VCaP (cell line): ENCODE measurements around the gene C22orf23.

ENCODE experiments used
- H3K27ac ChIP-seq: fragments of 450-650 bp; 2 replicates; pipeline ENCODE4 v1.5.1; 2017
- CTCF ChIP-seq: fragments of 450-650 bp; conservative IDR thresholded peaks from 2 replicates; pipeline ENCODE4 v1.5.1; 2017; ENCODE audit warnings: mild to moderate bottlenecking, moderate library complexity

The C22orf23 gene

GRCh38 chr22:37925767-37926166 lies 27.6 kb downstream of the C22orf23 start:
- H3K27ac ChIP-seq: no peak overlapping the region
- TF ChIP-seq CTCF: no peak

- no peak overlapping the region for H3K27ac ChIP-seq
- TF ChIP-seq CTCF: no peak
Measured at GRCh38 chr22:37925330-37925729, 28.1 kb downstream of the C22orf23 start.

GRCh38 chr22:37924386-37925065 lies 28.9 kb downstream of the C22orf23 start:
- no peak overlapping the region for H3K27ac ChIP-seq
- TF ChIP-seq CTCF: no peak

- no peak overlapping the region for H3K27ac ChIP-seq
- TF ChIP-seq CTCF: no peak
Measured at GRCh38 chr22:37923927-37924326, 29.5 kb downstream of the C22orf23 start.

GRCh38 chr22:37922191-37922590 lies 31.2 kb downstream of the C22orf23 start:
- TF ChIP-seq CTCF: no peak
- H3K27ac ChIP-seq: no peak overlapping the region

GRCh38 chr22:37920126-37920525 lies 33.3 kb downstream of the C22orf23 start:
- no peak for TF ChIP-seq CTCF
- H3K27ac ChIP-seq: no peak overlapping the region

- no peak for TF ChIP-seq CTCF
Measured at GRCh38 chr22:37918580-37919270, 34.7 kb downstream of the C22orf23 start.

More at GRCh38 chr22:37918580-37919270, 34.7 kb downstream of the C22orf23 start:
- H3K27ac ChIP-seq: no peak overlapping the region
